ENCODE measurements around the gene MAPK4.

Gene MAPK4

DNA sequence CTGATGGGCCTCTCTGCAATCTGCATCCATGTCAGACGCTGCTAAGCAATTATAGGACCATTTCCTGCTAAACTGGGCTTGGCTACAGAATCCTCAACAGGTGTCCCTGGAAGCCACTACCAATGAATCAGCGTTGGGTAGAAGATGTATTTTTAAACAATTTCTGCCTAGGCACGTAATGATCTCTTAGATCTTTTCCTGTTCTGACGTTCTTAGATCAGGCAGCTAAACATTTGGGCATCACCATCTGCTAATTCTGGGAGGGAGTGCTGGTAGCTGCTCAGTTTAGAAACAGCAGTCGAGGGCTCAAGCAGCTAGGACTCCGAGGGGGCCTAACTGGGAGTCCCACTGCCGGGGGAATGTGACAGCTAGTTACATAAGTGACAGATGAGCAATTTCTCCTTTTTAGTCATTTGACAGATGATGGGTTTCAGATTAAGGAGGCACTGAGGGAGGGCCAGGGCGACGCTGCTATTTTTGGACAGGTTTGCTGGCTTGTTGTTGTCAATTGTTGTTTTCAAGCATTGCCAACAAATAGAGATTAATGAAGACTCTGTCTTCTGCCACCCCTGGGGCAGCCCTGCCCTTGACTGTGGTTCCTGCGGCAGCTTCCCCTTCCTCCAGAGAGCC, 167.2 kb downstream of the MAPK4 start:
- no peak for DNase-seq

- DNase-seq, result no peak
Measured at GRCh38 chr18:50727721-50728471, 168.0 kb downstream of the MAPK4 start.

DNA sequence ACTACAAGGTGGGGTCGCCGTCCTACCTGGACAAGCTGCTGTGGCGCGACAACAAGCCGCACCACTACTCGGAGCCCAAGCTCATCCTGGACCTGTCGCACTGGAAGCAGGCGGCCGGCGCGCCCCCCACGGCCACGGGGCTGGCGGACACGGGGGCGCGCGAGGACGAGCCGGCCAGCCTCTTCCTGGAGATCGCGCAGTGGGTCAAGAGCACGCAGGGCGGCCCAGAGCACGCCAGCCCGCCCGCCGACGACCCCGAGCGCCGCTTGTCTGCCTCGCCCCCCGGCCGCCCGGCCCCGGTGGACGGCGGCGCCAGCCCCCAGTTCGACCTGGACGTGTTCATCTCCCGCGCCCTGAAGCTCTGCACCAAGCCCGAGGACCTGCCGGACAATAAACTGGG, 169.5 kb downstream of the MAPK4 start:
- DNase-seq, result no peak

- DNase-seq, result no peak
Measured at GRCh38 chr18:50729986-50730385, 170.1 kb downstream of the MAPK4 start.

DNA sequence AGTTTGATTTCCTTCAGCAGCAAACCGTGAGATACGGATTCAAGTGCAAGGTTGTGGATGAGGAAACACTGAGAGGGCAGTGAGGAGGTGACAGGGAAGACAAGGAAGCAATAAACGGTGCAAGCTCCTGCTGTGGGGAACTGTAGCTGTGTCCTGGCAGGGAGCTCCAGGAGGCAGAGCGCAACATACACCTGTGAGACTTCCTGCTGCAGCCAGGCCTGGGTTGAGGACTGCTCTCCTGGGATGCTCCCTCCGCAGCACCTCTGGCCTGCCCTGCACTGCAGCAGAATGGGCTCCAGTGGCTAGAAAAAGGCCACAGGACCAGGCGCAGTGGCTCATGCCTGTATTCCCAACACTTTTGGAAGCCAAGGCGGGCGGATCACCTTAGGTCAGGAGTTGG, 174.5 kb downstream of the MAPK4 start:
- DNase-seq, result no peak

DNA sequence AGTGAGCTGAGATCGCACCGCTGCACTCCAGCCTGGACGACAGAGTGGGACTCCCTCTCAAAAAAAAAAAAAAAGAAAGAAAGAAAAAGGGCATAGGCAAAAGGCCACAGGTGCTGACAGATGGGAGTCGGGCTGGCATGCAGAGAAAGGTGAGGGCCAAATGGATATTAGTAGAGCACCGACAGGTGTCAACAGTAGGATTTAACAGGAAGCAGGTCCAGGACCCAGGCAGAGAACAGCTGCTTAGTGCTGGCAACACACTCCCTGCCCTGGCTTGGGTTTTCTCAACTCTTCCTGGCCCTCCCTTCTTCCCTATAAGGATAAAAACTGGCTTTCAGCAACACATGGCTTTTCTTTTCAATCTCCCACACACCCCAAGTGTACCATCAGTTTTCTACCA, 175.0 kb downstream of the MAPK4 start:
- DNase-seq, result no peak

DNA sequence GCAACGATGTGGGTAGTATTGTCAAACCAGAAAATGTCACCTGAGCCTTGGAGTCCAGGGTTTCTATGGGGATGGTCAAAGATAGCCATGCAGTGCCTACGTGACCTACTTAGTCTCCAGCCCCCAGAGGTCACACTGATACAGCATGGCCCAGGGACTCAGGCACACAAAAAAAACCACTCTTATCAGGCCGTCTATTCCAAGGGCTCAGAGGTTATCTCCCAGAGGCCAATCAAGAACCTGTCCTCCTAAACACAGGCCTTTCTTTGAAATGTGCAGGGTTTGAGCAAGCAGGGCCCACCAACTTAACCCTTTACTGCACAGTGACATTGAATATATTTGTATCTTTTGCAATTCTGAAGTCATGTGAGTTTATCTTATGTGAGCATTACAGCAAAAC, 177.2 kb downstream of the MAPK4 start:
- DNase-seq, result no peak

DNA sequence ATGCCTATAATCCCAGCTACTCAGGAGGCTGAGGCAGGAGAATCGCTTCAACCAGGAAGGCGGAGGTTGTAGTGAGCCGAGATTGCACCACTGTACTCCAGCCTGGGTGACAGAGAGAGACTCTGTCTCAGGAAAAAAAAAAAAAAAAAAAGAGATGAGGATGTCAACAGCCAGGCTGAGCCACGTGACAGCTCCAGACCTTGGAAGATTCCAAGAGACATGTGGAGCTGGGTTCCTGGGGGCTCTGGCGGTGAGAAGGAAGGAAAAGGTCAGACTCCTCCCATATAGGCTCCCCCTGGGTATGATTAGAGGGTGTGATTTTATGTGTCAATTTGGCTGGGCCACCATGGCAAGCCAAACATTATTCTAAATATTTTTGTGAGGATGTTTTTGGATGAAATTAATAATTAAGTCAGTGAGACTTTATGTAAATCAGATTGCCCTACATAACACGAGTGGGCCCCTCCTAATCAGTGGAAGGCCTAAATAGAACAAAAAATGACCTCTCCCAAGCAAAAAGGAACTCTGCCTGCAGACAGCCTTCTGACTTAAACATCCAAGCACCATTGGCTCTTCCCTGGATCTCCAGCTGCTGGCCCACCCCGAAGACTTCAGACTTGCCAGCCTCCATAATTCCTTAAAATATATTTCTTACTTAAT, 178.3 kb downstream of the MAPK4 start:
- no peak for DNase-seq

- no peak for DNase-seq
Measured at GRCh38 chr18:50742952-50743351, 183.1 kb downstream of the MAPK4 start.

DNA sequence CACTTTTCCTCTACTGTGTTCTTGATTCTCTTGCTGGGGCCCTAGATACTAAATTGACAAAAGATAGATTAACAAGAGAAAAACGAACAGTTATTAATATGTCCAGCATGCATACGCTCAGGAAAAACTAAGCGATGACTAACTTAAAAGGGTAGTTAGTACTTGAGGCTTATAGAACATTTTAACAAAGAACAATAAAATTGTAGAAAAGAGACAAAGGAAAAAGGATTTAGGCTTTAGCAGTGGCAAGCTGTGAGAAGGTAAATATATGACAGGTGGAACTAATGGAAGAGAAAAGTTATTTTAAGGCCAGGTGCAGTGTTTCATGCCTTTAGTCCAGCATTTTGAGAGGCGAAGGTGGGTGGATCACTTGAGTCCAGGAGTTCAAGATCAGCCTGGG, 184.4 kb downstream of the MAPK4 start:
- no peak for DNase-seq

GRCh38 chr18:50745945-50746344, 186.1 kb downstream of the MAPK4 start:
- DNase-seq, result no peak

DNA sequence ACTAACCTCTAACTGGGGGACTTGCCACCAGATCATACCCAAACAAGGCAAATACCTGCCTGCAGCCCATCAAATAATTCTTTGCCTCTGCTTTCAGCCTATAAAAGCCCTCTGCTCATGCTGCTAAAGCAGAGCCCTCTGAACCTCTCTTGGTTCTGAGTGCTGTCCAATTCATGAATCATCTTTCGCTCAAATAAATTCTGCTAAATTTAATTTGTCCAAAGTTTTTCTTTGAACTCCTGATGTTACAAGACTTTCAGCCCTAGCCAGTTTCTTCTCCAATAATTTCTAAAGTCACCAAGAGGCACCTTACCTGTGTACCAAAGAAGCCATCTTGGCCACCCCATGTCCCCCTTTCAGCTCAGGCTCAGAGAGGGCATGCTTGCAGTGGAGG, 188.0 kb downstream of the MAPK4 start:
- no peak for DNase-seq

DNA sequence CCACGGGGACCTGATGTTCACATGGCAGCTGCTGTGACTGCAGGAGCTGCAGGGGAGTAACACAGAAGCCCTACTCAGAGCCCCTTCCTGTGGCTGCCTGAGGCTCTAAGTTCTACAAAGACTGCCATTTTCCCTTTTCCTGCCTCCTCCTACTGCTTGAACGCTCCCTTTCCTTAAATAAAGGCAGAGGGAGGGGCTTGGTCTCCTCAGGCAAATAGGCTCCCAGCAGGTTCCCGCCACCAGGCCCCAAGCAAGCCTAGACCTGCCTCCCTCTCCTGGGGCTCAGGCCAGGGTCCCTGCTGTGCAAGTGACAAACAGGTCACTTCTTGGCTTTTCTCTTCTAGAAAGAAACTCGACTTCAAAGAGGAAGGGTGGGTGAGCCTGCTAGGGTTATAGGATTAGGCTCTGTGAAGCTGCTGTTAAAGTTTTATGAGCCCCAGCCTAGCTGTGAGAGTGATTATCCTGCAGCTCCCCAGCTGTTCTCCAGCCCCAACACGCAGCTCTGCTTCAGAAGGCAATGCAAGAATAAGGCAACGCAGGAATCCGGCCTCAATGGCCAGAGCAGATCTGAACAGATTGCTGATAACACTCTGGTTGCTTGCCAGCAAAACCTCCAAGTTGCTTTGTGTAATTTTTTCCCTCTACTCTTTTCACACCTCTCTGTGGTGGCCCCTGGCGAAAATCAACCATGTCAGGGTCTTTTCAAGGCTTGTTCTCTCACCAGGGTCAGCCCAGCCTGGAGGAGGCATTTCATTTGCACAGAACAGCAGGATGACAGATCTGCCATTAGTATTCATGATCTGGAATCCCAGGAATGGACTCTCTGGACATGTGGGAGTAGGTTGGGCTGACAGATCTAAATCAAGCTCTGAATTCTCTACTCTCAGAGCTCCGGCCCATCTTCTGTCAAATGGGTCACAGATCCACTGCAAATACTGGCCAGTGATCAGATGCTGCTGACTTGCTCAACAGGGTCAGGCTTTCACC, 188.6 kb downstream of the MAPK4 start:
- no peak for DNase-seq

- no peak for DNase-seq
Measured at GRCh38 chr18:50749421-50749820, 189.5 kb downstream of the MAPK4 start.

DNA sequence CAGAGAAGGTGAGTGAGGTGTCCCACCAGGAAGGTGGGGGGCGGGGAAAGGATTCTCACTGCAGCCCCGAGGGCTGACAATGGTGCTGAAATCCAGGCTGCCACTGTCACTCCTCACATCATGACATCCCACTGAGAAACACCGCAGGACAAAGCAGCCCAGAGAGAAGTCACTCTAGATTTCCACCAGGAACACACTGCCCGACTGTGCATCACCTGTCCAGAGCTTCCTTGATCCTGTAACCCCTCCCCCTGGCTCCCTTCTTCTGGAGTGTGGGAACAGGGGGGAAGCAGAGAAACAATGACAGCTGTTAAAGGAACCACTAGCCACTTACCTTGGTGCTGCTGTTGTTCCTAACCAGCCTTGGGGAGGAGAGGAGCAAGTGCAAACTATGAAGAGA, 190.1 kb downstream of the MAPK4 start:
- DNase-seq, result no peak

GRCh38 chr18:50750546-50750945, 190.7 kb downstream of the MAPK4 start:
- no peak for DNase-seq

DNA sequence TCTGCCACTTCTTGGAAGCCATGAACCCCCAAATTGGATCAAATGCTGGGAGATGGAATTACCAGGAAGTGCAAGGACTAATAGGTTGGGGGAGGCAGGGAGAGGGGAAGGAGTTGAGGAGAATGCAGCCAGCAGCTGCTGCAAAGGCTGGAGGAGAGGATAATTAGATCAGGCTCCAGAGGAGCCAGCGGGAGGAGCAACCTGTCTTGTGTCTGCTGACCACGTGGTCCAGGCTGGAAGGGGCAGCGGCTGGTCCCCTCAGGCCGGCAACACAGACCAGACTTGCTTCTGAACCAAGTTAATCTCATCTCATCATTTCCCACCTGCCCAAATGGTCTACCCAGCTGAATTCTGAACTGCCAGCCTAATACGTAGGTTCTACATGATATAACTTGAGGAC, 191.6 kb downstream of the MAPK4 start:
- DNase-seq, result no peak

GRCh38 chr18:50751947-50752346, 192.1 kb downstream of the MAPK4 start:
- no peak for DNase-seq

DNA sequence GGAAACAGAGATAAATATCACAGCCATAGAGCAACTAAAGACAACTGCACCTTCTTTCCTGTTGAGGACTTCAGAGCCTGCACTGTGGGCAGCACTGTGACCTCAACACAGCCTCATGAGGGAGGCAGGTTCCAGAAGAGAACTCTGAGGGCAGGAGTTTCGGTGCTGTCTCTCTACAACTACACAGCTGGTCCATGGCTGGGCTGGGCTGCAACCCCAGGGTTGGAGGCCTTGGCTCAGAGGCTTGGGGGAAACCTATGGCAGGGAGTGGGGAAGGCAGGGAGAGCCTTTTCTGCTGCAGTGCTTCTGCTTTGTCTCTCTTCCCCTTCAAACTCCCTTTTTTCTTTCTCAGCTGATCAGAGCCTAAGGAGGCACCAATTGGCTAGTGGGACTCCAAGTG, 193.4 kb downstream of the MAPK4 start:
- DNase-seq, result no peak

DNA sequence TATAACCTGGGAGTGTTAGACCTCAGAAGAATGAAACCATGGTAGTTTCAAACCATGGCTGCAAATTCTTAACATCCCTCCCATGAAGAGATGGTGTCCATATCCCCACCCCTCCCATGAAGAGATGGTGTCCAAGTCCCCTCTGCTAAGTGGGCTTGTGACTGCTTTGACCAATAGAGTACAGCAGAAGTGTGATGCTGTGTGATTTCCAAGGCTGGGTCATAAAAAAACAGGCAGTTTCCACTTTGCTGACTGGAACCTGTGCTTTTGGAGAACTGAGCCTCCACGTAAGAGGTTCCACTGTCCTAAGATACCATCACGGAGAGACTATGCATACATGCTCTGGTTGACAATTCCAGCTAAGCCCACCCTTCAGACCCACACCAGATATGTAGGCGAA, 194.4 kb downstream of the MAPK4 start:
- DNase-seq, result no peak

DNA sequence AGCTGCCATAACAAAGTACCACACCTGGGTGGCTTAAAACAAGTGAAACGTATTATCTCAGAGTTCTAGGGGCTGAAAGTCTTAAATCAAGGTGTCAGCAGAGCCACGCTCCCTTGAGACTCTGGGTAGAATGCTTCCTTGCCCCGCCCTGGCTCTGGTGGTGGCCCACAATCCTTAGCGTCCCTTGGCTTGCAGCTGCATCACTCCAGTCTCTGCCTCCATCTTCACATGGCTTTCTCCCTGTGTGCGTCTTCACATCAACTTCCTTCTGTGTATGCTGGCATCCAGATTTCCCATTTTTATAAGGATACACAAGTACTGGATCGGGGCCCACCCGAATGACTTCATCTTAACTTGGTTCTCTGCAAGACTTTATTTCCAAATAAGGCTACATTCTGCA, 197.5 kb downstream of the MAPK4 start:
- DNase-seq, result no peak

DNA sequence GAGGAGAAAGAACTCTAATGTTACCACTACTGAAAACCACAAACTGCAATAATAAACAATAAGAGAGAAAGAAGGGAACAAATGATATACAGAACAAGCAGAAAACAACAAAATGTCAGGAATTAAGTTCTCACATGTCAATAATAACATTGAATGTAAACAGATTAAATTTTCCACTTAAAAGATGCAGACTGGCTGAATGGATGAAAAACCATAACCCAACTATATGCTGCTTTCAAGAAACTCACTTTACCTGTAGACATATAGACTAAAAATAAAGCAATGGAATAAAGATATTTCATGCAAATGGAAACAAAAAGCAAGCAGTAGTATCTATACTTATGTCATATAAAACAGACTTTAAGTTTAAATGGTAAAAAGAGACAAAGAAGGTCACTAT, 209.6 kb downstream of the MAPK4 start:
- DNase-seq, result no peak

- no peak for DNase-seq
Measured at GRCh38 chr18:50775207-50775606, 215.3 kb downstream of the MAPK4 start.
